Measurements from ENCODE around the gene ERG.
A peak's percentile ranks its signal among the peaks of the same experiment; 100 is the strongest.

Gene ERG

DNA sequence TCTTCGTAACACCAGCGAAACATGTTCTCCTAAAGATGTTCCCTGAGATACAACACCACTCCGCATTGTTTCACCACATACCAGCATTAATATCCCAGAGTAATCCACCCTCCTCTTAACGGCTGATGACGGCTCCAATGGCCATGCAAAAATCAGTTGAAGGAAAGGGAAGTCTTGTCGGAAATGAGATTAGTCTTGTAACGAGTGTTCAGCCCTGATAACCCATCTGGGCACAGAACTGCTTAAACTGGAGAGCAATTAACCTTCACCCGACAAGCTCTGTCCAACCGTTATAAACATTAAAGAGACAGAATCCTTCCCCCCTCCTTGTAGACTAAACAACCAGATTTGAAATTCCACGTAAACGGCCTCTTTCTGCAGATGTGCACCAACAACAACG lies 21.9 kb downstream of the ERG start:
- peaks cover 43% of the 10 kb centered on the region for H3F3A ChIP-seq (ENCODE audit: low read depth)
- H3K9ac ChIP-seq (ENCODE audit: low read depth, low read length, poor library complexity, severe bottlenecking), result peak overlapping the region; percentile 97
- no peaks in the 10 kb centered on the region for H3K27me3 ChIP-seq (ENCODE audit: insufficient read depth, low read length, poor library complexity, severe bottlenecking)
- H4K20me1 ChIP-seq (ENCODE audit: insufficient read depth, low read length, poor library complexity, severe bottlenecking), result peaks cover 33% of the 10 kb centered on the region
- H3K4me2 ChIP-seq (ENCODE audit: low read depth, low read length, poor library complexity, severe bottlenecking), result peak overlapping the region; percentile 82
- H3K9me2 ChIP-seq (replicated peaks; ENCODE audit: low read depth, low read length), result no peaks in the 10 kb centered on the region
- TF ChIP-seq CTCF (conservative IDR thresholded peaks at IDR 0.05; ENCODE audit: low read length) (no peak), EZH2phosphoT487 (IDR thresholded peaks at IDR 0.05; ENCODE audit: borderline replicate concordance) (no peak)
- H3K36me3 ChIP-seq (ENCODE audit: insufficient read depth, low read length), result peaks cover 26% of the 10 kb centered on the region; the same call in 1 of the 2 replicates
- peak overlapping the region; percentile 67 for H3K4me3 ChIP-seq (ENCODE audit: low read length, poor library complexity, severe bottlenecking)
- peaks cover 95% of the 10 kb centered on the region for H3K4me1 ChIP-seq (ENCODE audit: insufficient read depth, low read length, poor library complexity, severe bottlenecking)
- H3K9me3 ChIP-seq (ENCODE audit: insufficient read depth, low read depth, low read length), result no peaks in the 10 kb centered on the region
- no peak overlapping the region for H2AFZ ChIP-seq (ENCODE audit: low read length)
- H3K79me2 ChIP-seq (ENCODE audit: insufficient read depth, low read length), result peaks cover 91% of the 10 kb centered on the region

DNA sequence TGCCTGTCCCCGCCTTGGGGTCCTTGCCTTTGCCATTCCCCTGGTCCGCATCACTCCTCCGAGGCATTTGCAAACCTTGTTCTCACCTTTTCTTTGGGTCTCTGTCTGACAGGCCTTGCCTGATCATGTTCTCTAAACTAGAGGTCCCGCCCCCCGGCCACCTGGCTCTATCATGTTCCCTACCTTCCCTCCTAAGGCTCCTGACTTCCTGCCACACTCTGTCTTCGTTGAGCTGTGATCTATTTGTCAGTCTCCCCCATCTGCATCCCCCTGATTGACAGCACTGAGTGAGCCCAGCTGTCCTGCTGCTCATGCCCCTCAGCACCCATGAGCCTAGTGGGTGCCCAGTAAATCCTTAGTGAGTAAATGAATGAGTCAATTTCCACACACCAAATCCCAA lies 22.8 kb downstream of the ERG start:
- H3K4me1 ChIP-seq (ENCODE audit: insufficient read depth, low read length, poor library complexity, severe bottlenecking), result peaks cover 95% of the 10 kb centered on the region
- TF ChIP-seq EZH2phosphoT487 (IDR thresholded peaks at IDR 0.05; ENCODE audit: borderline replicate concordance) (no peak), CTCF (conservative IDR thresholded peaks at IDR 0.05; ENCODE audit: low read length) (no peak)
- H3K9me3 ChIP-seq (ENCODE audit: insufficient read depth, low read depth, low read length), result no peaks in the 10 kb centered on the region
- no peaks in the 10 kb centered on the region for H3K27me3 ChIP-seq (ENCODE audit: insufficient read depth, low read length, poor library complexity, severe bottlenecking)
- peak overlapping the region; percentile 82 for H3K4me2 ChIP-seq (ENCODE audit: low read depth, low read length, poor library complexity, severe bottlenecking)
- peaks cover 43% of the 10 kb centered on the region for H3F3A ChIP-seq (ENCODE audit: low read depth)
- no peak overlapping the region for H2AFZ ChIP-seq (ENCODE audit: low read length)
- peak overlapping the region; percentile 67 for H3K4me3 ChIP-seq (ENCODE audit: low read length, poor library complexity, severe bottlenecking)
- no peaks in the 10 kb centered on the region for H3K9me2 ChIP-seq (replicated peaks; ENCODE audit: low read depth, low read length)
- peaks cover 91% of the 10 kb centered on the region for H3K79me2 ChIP-seq (ENCODE audit: insufficient read depth, low read length)
- peak overlapping the region; percentile 97 for H3K9ac ChIP-seq (ENCODE audit: low read depth, low read length, poor library complexity, severe bottlenecking)
- peaks cover 32% of the 10 kb centered on the region; the same call in 1 of the 2 replicates for H3K36me3 ChIP-seq (ENCODE audit: insufficient read depth, low read length)
- H4K20me1 ChIP-seq (ENCODE audit: insufficient read depth, low read length, poor library complexity, severe bottlenecking), result peaks cover 30% of the 10 kb centered on the region

DNA sequence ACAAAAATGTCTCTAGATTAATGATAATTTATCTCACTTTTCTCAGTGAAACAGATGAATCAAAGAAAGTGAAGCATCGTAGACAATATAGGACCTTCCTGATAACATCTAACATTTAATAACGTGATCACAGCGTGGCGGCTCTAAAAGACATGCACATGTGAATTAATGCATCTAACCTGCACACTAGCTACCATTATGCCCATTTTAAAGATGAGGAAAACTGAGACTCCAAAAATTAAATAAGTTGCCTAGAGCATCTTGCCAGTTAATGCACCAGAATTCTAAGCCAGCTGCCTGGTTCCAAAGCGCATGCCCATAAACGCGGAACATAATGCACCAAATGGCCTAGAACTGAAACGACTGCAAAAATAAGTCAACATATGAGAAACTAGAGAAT lies 23.5 kb downstream of the ERG start:
- peak overlapping the region; percentile 67 for H3K4me3 ChIP-seq (ENCODE audit: low read length, poor library complexity, severe bottlenecking)
- H3K79me2 ChIP-seq (ENCODE audit: insufficient read depth, low read length), result peaks cover 91% of the 10 kb centered on the region
- H3K4me1 ChIP-seq (ENCODE audit: insufficient read depth, low read length, poor library complexity, severe bottlenecking), result peaks cover 92% of the 10 kb centered on the region
- peak overlapping the region; percentile 97 for H3K9ac ChIP-seq (ENCODE audit: low read depth, low read length, poor library complexity, severe bottlenecking)
- no peak overlapping the region for H2AFZ ChIP-seq (ENCODE audit: low read length)
- H3K27me3 ChIP-seq (ENCODE audit: insufficient read depth, low read length, poor library complexity, severe bottlenecking), result no peaks in the 10 kb centered on the region
- H3K36me3 ChIP-seq (ENCODE audit: insufficient read depth, low read length), result peaks cover 34% of the 10 kb centered on the region
- H3F3A ChIP-seq (ENCODE audit: low read depth), result peaks cover 43% of the 10 kb centered on the region
- no peaks in the 10 kb centered on the region for H3K9me3 ChIP-seq (ENCODE audit: insufficient read depth, low read depth, low read length)
- no peaks in the 10 kb centered on the region for H3K9me2 ChIP-seq (replicated peaks; ENCODE audit: low read depth, low read length)
- peak overlapping the region; percentile 82 for H3K4me2 ChIP-seq (ENCODE audit: low read depth, low read length, poor library complexity, severe bottlenecking)
- TF ChIP-seq EZH2phosphoT487 (IDR thresholded peaks at IDR 0.05; ENCODE audit: borderline replicate concordance) (no peak), CTCF (conservative IDR thresholded peaks at IDR 0.05; ENCODE audit: low read length) (no peak)
- peaks cover 26% of the 10 kb centered on the region for H4K20me1 ChIP-seq (ENCODE audit: insufficient read depth, low read length, poor library complexity, severe bottlenecking)
